H9 (cell line): ENCODE data around the gene ITLN1. TPM values are rescaled to one million over a fixed set of nuclear protein-coding genes. Genes with fewer than 3 reads are reported as not detected.
"Not testable (repeated sequence)": the region's sequence is repeated elsewhere in the genome, so short reads cannot be mapped to it uniquely, and the experiment has no call there.

ENCODE experiments used
- DNase-seq: peaks from one replicate; pipeline ENCODE4 v3.0.0-alpha.2; 2017
- H2AFZ ChIP-seq: one replicate; pipeline ENCODE4 v1.6.1; 2013; ENCODE audit warnings: mild to moderate bottlenecking, low read length, control low read depth, moderate library complexity
- H2AK5ac ChIP-seq: 2 replicates; pipeline ENCODE4 v1.6.1; 2013; ENCODE audit warnings: low read length, control low read depth, mixed read lengths; ENCODE audit not compliant: insufficient read length
- H2BK120ac ChIP-seq: one replicate; pipeline ENCODE4 v1.6.1; 2013; ENCODE audit warnings: low read depth, mild to moderate bottlenecking, low read length, control low read depth, inconsistent platforms; ENCODE audit not compliant: poor library complexity, severe bottlenecking
- H2BK12ac ChIP-seq: 2 replicates; pipeline ENCODE4 v1.6.1; 2013; ENCODE audit warnings: low read length, control low read depth, mixed read lengths, low read depth; ENCODE audit not compliant: insufficient read length
- H2BK15ac ChIP-seq: 2 replicates; pipeline ENCODE4 v1.6.1; 2013; ENCODE audit warnings: low read depth, low read length, control low read depth
- H2BK20ac ChIP-seq: one replicate; pipeline ENCODE4 v1.6.1; 2013; ENCODE audit warnings: low read depth, mild to moderate bottlenecking, low read length, control low read depth, inconsistent platforms; ENCODE audit not compliant: poor library complexity, severe bottlenecking
- H2BK5ac ChIP-seq: 2 replicates; pipeline ENCODE4 v1.6.1; 2013; ENCODE audit warnings: low read length, control low read depth, mixed read lengths; ENCODE audit not compliant: insufficient read length
- H3K14ac ChIP-seq: 2 replicates; pipeline ENCODE4 v1.6.1; 2013; ENCODE audit warnings: low read length, control low read depth; ENCODE audit not compliant: insufficient read depth
- H3K18ac ChIP-seq: 2 replicates; pipeline ENCODE4 v1.6.1; 2013; ENCODE audit warnings: low read depth, mild to moderate bottlenecking, mixed read lengths, low read length, control low read depth; ENCODE audit not compliant: insufficient read length
- H3K23ac ChIP-seq: 2 replicates; pipeline ENCODE4 v1.6.1; 2013; ENCODE audit warnings: low read length, control low read depth, mixed read lengths, low read depth; ENCODE audit not compliant: insufficient read length
- H3K23me2 ChIP-seq: 2 replicates; pipeline ENCODE4 v1.6.1; 2013; ENCODE audit warnings: low read depth, mild to moderate bottlenecking, mixed read lengths, low read length, control low read depth; ENCODE audit not compliant: insufficient read length, poor library complexity, severe bottlenecking
- H3K27ac ChIP-seq: 2 replicates; pipeline ENCODE4 v1.5.1; 2013; ENCODE audit warnings: low read length, control low read depth, mixed read lengths, low read depth; ENCODE audit not compliant: insufficient read length
- H3K27me3 ChIP-seq: 2 replicates; pipeline ENCODE4 v1.6.1; 2013; ENCODE audit warnings: low read length, control low read depth, inconsistent platforms; ENCODE audit not compliant: insufficient read depth
- H3K4ac ChIP-seq: 2 replicates; pipeline ENCODE4 v1.6.1; 2013; ENCODE audit warnings: low read depth, mild to moderate bottlenecking, control low read depth, inconsistent platforms, low read length, moderate library complexity
- H3K4me1 ChIP-seq: 2 replicates; pipeline ENCODE4 v1.6.1; 2013; ENCODE audit warnings: low read length, control low read depth, inconsistent platforms; ENCODE audit not compliant: insufficient read depth
- H3K4me2 ChIP-seq: 2 replicates; pipeline ENCODE4 v1.6.1; 2013; ENCODE audit warnings: low read length, control low read depth, mixed read lengths; ENCODE audit not compliant: insufficient read length, insufficient read depth
- H3K56ac ChIP-seq: 2 replicates; pipeline ENCODE4 v1.6.1; 2013; ENCODE audit warnings: low read depth, mild to moderate bottlenecking, mixed read lengths, low read length, control low read depth; ENCODE audit not compliant: insufficient read length
- H3K79me1 ChIP-seq: 2 replicates; pipeline ENCODE4 v1.6.1; 2013; ENCODE audit warnings: low read depth, mild to moderate bottlenecking, moderate library complexity, low read length, control low read depth, inconsistent platforms; ENCODE audit not compliant: insufficient read depth, poor library complexity, severe bottlenecking
- H3K79me2 ChIP-seq: 2 replicates; pipeline ENCODE4 v1.6.1; 2013; ENCODE audit warnings: low read length, control low read depth, inconsistent platforms; ENCODE audit not compliant: insufficient read depth
- H3K9ac ChIP-seq: 2 replicates; pipeline ENCODE4 v1.6.1; 2013; ENCODE audit warnings: low read length, control low read depth, mixed read lengths; ENCODE audit not compliant: insufficient read length; ENCODE audit errors: extremely low read depth
- H3K9me3 ChIP-seq: one replicate; pipeline ENCODE4 v1.6.1; 2013; ENCODE audit warnings: low read depth, low read length, inconsistent platforms; ENCODE audit not compliant: control insufficient read depth
- H3T11ph ChIP-seq: one replicate; pipeline ENCODE4 v1.6.1; 2013; ENCODE audit warnings: mild to moderate bottlenecking, low read length, control low read depth, inconsistent platforms
- H4K20me1 ChIP-seq: one replicate; pipeline ENCODE4 v1.6.1; 2013; ENCODE audit not compliant: control insufficient read depth, insufficient read length, insufficient read depth
- H4K5ac ChIP-seq: 2 replicates; pipeline ENCODE4 v1.6.1; 2013; ENCODE audit warnings: low read depth, mild to moderate bottlenecking, mixed read lengths, low read length, control low read depth; ENCODE audit not compliant: insufficient read length
- H4K8ac ChIP-seq: replicated peaks from 2 replicates; pipeline ENCODE4 v1.6.1; 2013; ENCODE audit warnings: low read length, control low read depth, mixed read lengths, low read depth; ENCODE audit not compliant: insufficient read length
- H4K91ac ChIP-seq: 2 replicates; pipeline ENCODE4 v1.6.1; 2013; ENCODE audit warnings: low read depth, mild to moderate bottlenecking, moderate library complexity, mixed read lengths, low read length, control low read depth; ENCODE audit not compliant: insufficient read length
- H3K27ac Mint-ChIP-seq, 3 experiments: 2 replicates in 2 of 3; 3 replicates in 1 of 3; pipeline ENCODE4 v1.8.0; 2020 to 2021; ENCODE audit warnings: mixed read lengths in 3 of 3, mild to moderate bottlenecking in 1 of 3, moderate library complexity in 1 of 3
- H3K27me3 Mint-ChIP-seq: 2 replicates; pipeline ENCODE4 v1.8.0; 2021; ENCODE audit warnings: low read depth, mild to moderate bottlenecking, moderate library complexity, mixed read lengths
- H3K36me3 Mint-ChIP-seq, 3 experiments: 2 replicates in 2 of 3; 3 replicates in 1 of 3; pipeline ENCODE4 v1.8.0; 2020 to 2021; ENCODE audit warnings: low read depth in 3 of 3, mixed read lengths in 3 of 3; ENCODE audit not compliant: insufficient read depth in 1 of 3
- H3K4me1 Mint-ChIP-seq, 2 experiments: 2 replicates each; pipeline ENCODE4 v1.8.0; 2020; ENCODE audit warnings: mixed read lengths in 2 of 2
- H3K4me3 Mint-ChIP-seq, 2 experiments: 2 replicates in 1 of 2; 3 replicates in 1 of 2; pipeline ENCODE4 v1.8.0; 2020 to 2021; ENCODE audit warnings: mild to moderate bottlenecking in 2 of 2, mixed read lengths in 2 of 2, moderate library complexity in 1 of 2
- H3K9me3 Mint-ChIP-seq, 2 experiments: 2 replicates in 1 of 2; 3 replicates in 1 of 2; pipeline ENCODE4 v1.8.0; 2020; ENCODE audit warnings: mild to moderate bottlenecking in 2 of 2, mixed read lengths in 2 of 2, moderate library complexity in 1 of 2
- WGBS: extraction: QIAGEN DNeasy Blood & Tissue Kit; methylation state at CpG from one replicate; pipeline ENCODE4 v1.1.7; 2013; ENCODE audit warnings: missing lambda C conversion rate, low lambda C conversion rate, mixed read lengths; ENCODE audit not compliant: insufficient read length; ENCODE audit errors: extremely low coverage; 5-methylcytosine and 5-hydroxymethylcytosine counted together
- total RNA-seq: library from RNA; stranded (reverse); gene quantifications from 2 replicates; pipeline ENCODE4 v1.2.1, GENCODE V29; 2021
- TF ChIP-seq, protein P1 (sequence below): fragments of 200-600 bp; sonication (generic); conservative IDR thresholded peaks from 3 replicates; pipeline ENCODE4 v1.8.0; 2021; ENCODE audit warnings: antibody characterized with exemption, mild to moderate bottlenecking

Gene ITLN1
- total RNA-seq, 1 experiment from 2014 or later: not detected

DNA sequence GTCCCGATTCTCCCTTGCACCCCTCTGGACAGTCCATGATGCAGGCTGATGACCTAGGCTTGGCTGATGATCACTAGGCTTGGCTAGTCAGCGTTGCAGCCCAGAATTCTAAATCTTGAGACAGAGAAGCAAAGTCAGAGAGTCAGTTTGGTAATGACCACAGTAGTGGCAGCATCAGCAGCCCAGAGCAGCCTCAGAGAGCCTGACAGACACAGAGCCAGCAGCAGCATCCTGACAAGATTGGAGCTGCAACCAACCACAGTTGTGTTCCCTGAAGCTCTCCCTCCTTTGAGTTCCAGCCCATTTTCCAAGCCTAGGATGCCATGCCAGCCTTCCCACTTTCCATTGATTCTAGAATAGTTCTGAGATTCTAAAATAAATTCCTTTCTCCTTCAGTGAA, 16.8 kb upstream of the ITLN1 start:
- H3K27ac Mint-ChIP-seq: peak overlapping the region in 1 of 3 experiments; percentile 16; a peak in 1 of 7 replicates
- H3K14ac ChIP-seq: no peak overlapping the region
- no CpG with 5 or more reads among the region's 2 CpGs for WGBS

DNA sequence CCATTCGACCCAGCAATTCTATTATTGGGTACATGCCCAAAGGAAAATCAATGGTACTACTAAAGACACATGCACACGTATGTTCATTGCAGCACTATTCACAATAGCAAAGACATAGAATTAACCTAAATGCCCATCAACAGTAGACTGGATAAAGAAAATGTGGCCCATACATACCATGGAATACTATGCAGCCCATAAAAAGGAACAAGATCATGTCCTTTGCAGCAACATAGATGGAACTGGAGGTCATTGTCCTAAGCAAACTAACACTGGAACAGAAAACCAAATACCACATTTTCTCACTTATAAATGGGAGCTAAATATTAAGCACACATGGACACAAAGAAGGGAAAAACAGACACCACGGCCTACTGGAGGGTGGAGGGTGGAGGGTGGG, 15.7 kb upstream of the ITLN1 start:
- H2BK120ac ChIP-seq, H4K20me1 ChIP-seq, H3K4me2 ChIP-seq, H2BK20ac ChIP-seq, H3K4me3 Mint-ChIP-seq, H3K27me3 ChIP-seq, H3K79me2 ChIP-seq, H2BK12ac ChIP-seq, H3K9me3 ChIP-seq, H3K79me1 ChIP-seq, H3K23ac ChIP-seq, H2BK5ac ChIP-seq, H3K4me1 Mint-ChIP-seq, H3K9me3 Mint-ChIP-seq, H3K14ac ChIP-seq, H4K5ac ChIP-seq, H3K36me3 Mint-ChIP-seq, DNase-seq, H3T11ph ChIP-seq, H2BK15ac ChIP-seq, H2AFZ ChIP-seq, H3K4ac ChIP-seq, H3K9ac ChIP-seq, H2AK5ac ChIP-seq, H3K4me1 ChIP-seq, H3K56ac ChIP-seq, H4K91ac ChIP-seq, H3K27ac Mint-ChIP-seq, H4K8ac ChIP-seq, H3K27ac ChIP-seq, H3K23me2 ChIP-seq, H3K18ac ChIP-seq: not testable (repeated sequence)
- no CpG with 5 or more reads among the region's 3 CpGs for WGBS
- peaks cover 28% of the 10 kb centered on the region for H3K27me3 Mint-ChIP-seq

More for the DNA sequence above, 16.8 kb upstream of the ITLN1 start:
- Histone ChIP-seq H3K27me3 (no peaks in the 10 kb centered on the region), H4K8ac (no peak overlapping the region), H2BK15ac (no peak overlapping the region), H3T11ph (no peak overlapping the region), H4K20me1 (no peaks in the 10 kb centered on the region), H3K9ac (no peak overlapping the region), H3K4me2 (no peak overlapping the region), H3K23me2 (no peaks in the 10 kb centered on the region), H4K91ac (no peak overlapping the region), H2AFZ (no peak overlapping the region), H2AK5ac (no peak overlapping the region), H2BK5ac (no peak overlapping the region), H3K79me2 (no peaks in the 10 kb centered on the region), H3K56ac (no peak overlapping the region), H4K5ac (no peak overlapping the region), H2BK20ac (no peak overlapping the region), H2BK120ac (no peak overlapping the region), H3K9me3 (no peaks in the 10 kb centered on the region), H3K79me1 (no peaks in the 10 kb centered on the region), H3K27ac (no peak overlapping the region), H3K23ac (no peak overlapping the region), H2BK12ac (no peak overlapping the region), H3K4ac (no peak overlapping the region), H3K4me1 (no peaks in the 10 kb centered on the region), H3K18ac (no peak overlapping the region)
- peaks cover 25% of the 10 kb centered on the region for H3K27me3 Mint-ChIP-seq
- H3K4me1 Mint-ChIP-seq: peaks cover 0 to 6% of the 10 kb centered on the region in 2 experiments; a peak in 3 of 4 replicates
- DNase-seq: no peak
- H3K36me3 Mint-ChIP-seq: no peaks in the 10 kb centered on the region; a peak in 1 of 7 replicates
- H3K9me3 Mint-ChIP-seq: no peaks in the 10 kb centered on the region; a peak in 1 of 5 replicates
- H3K4me3 Mint-ChIP-seq: no peak overlapping the region
- TF ChIP-seq, protein P1, sequence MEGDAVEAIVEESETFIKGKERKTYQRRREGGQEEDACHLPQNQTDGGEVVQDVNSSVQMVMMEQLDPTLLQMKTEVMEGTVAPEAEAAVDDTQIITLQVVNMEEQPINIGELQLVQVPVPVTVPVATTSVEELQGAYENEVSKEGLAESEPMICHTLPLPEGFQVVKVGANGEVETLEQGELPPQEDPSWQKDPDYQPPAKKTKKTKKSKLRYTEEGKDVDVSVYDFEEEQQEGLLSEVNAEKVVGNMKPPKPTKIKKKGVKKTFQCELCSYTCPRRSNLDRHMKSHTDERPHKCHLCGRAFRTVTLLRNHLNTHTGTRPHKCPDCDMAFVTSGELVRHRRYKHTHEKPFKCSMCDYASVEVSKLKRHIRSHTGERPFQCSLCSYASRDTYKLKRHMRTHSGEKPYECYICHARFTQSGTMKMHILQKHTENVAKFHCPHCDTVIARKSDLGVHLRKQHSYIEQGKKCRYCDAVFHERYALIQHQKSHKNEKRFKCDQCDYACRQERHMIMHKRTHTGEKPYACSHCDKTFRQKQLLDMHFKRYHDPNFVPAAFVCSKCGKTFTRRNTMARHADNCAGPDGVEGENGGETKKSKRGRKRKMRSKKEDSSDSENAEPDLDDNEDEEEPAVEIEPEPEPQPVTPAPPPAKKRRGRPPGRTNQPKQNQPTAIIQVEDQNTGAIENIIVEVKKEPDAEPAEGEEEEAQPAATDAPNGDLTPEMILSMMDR: no peak
